Lung (tissue), 12 donors: Measurements from ENCODE around the gene SAFB2. TPM values are rescaled to one million over a fixed set of nuclear protein-coding genes. Genes with fewer than 3 reads are reported as not detected.

Experiments
- ATAC-seq: fragments of 200-7000 bp; cut with Tn5 transposase; one replicate; pipeline ENCODE4 v1.9.1; 2020; ENCODE audit warnings: moderate number of reproducible peaks; ENCODE audit not compliant: insufficient read depth, low FRiP score
- DNase-seq, 3 donors: peaks; one replicate each; pipeline ENCODE4 v3.0.0-alpha.2; 2013 to 2017
- H3K27ac ChIP-seq, 2 donors: one replicate each; pipeline ENCODE4 v1.5.1; 2013; ENCODE audit warnings: mild to moderate bottlenecking in 2 of 2, moderate library complexity in 2 of 2, control low read depth in 1 of 2, inconsistent platforms in 1 of 2, low read depth in 1 of 2, low read length in 1 of 2
- H3K27me3 ChIP-seq, 3 donors: one replicate each; pipeline ENCODE4 v1.5.1; 2013; ENCODE audit warnings: low read length in 2 of 3; ENCODE audit not compliant: control insufficient read depth in 3 of 3, insufficient read depth in 3 of 3
- H3K36me3 ChIP-seq, 4 donors: one replicate each; pipeline ENCODE4 v1.5.1; 2013; ENCODE audit warnings: low read length in 4 of 4, mild to moderate bottlenecking in 1 of 4, moderate library complexity in 1 of 4; ENCODE audit not compliant: control insufficient read depth in 4 of 4, insufficient read depth in 4 of 4
- H3K4me1 ChIP-seq, 5 donors: one replicate each; pipeline ENCODE4 v1.5.1; 2013; ENCODE audit warnings: low read length in 5 of 5, mild to moderate bottlenecking in 2 of 5, moderate library complexity in 1 of 5; ENCODE audit not compliant: control insufficient read depth in 5 of 5, insufficient read depth in 5 of 5
- H3K4me3 ChIP-seq: one replicate; pipeline ENCODE4 v1.5.1; 2013; ENCODE audit warnings: mild to moderate bottlenecking, control low read depth, moderate library complexity
- H3K9ac ChIP-seq, 2 donors: one replicate each; pipeline ENCODE4 v1.5.1; 2013; ENCODE audit warnings: low read length in 2 of 2, control low read depth in 1 of 2; ENCODE audit not compliant: insufficient read depth in 1 of 2
- H3K9me3 ChIP-seq, 4 donors: one replicate each; pipeline ENCODE4 v1.5.1; 2013; ENCODE audit warnings: low read length in 3 of 4, mild to moderate bottlenecking in 1 of 4, moderate library complexity in 1 of 4; ENCODE audit not compliant: control insufficient read depth in 4 of 4, insufficient read depth in 3 of 4
- WGBS, 2 donors: extraction: QIAGEN DNeasy Blood & Tissue Kit; methylation state at CpG; one replicate each; pipeline ENCODE4 v1.1.7; 2013; 5-methylcytosine and 5-hydroxymethylcytosine counted together
- polyA plus RNA-seq, 2 donors: library from polyadenylated mRNA; stranded (reverse); fragments of 200-250 nt; gene quantifications; one replicate each; pipeline ENCODE4 v1.2.1, GENCODE V29; 2013
- total RNA-seq, 2 donors: library from RNA; depleted of rRNA in 1 of 2; stranded (reverse); fragments of >200 nt in 1 of 2; gene quantifications; one replicate each; pipeline ENCODE4 v1.2.1, GENCODE V29; 2014 to 2021
- TF ChIP-seq, protein P1 (sequence below): IDR thresholded peaks from 2 replicates; pipeline ENCODE4 v1.5.1; 2012; ENCODE audit warnings: mild to moderate bottlenecking; ENCODE audit errors: control extremely low read depth, extremely low read depth
- donor health status: control.
- donor health status: control.
- donor health status: Bipolar disorder and iron deficiency.
- donor health status: healthy.
- donor health status: DM: yes; HTN: yes; CAD: no.

The SAFB2 gene
- total and polyA plus RNA-seq, 4 donors, result 39.7 to 88.6 (median 68.5) TPM

GRCh38 chr19:5563008-5563431 lies 59.6 kb downstream of the SAFB2 start:
- no peak for DNase-seq
- Histone ChIP-seq H3K27ac (no peak overlapping the region), H3K4me3 (no peak overlapping the region), H3K4me1 (no peaks in the 10 kb centered on the region), H3K9me3 (peaks cover 0 to 24% (median 4%) of the 10 kb centered on the region in 4 donors), H3K9ac (no peak overlapping the region), H3K36me3 (no peaks in the 10 kb centered on the region), H3K27me3 (peaks cover 4 to 29% (median 15%) of the 10 kb centered on the region in 3 donors)
- TF ChIP-seq, protein P1, sequence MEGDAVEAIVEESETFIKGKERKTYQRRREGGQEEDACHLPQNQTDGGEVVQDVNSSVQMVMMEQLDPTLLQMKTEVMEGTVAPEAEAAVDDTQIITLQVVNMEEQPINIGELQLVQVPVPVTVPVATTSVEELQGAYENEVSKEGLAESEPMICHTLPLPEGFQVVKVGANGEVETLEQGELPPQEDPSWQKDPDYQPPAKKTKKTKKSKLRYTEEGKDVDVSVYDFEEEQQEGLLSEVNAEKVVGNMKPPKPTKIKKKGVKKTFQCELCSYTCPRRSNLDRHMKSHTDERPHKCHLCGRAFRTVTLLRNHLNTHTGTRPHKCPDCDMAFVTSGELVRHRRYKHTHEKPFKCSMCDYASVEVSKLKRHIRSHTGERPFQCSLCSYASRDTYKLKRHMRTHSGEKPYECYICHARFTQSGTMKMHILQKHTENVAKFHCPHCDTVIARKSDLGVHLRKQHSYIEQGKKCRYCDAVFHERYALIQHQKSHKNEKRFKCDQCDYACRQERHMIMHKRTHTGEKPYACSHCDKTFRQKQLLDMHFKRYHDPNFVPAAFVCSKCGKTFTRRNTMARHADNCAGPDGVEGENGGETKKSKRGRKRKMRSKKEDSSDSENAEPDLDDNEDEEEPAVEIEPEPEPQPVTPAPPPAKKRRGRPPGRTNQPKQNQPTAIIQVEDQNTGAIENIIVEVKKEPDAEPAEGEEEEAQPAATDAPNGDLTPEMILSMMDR, result no peak
- no peak for ATAC-seq
- WGBS, 2 donors, result 43 to 48% methylated on average over 7 to 8 of the region's 8 CpGs

DNA sequence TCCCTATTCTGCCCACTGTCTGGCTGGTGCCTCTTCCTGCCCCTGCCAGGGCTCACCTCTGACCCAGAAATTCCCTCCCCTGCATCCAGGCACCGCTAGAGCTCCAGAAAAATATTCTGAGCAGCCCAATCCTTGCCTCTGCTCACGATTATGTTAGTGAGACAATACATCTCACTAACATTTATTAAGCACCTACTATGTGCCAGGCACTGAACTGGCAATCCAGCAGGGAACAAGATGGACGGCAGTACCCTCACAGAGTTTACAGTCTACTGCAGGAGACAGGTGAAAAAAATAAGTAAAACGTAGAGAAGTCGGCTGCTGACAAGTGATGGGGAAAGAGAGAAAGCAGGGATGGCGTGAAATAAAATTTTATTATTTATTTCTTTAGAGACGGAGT lies 60.3 kb downstream of the SAFB2 start:
- 81 to 87% methylated on average over 7 of the region's 7 CpGs for WGBS, 2 donors
- ATAC-seq, result no peak

DNA sequence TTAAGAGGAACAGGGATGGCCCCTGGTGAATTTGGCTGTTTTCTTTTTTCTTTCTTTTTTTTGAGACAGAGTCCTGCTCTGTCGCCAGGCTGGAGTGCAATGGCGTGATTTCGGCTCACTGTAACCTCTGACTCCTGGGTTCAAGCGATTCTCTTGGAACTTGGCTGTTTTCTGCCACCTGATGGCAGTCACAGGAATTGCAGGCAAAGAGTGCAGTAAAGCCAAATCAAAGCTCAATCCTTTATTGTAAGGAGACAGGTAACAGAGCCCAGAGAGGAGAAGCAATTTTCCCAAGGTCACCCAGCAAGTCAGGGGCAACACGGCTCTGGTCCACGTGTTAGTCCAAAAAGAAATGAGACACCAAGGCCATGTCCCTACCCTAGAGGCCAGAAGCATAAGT lies 61.0 kb downstream of the SAFB2 start:
- Histone ChIP-seq H3K9me3 (peaks cover 0 to 26% (median 4%) of the 10 kb centered on the region in 4 donors), H3K4me1 (no peaks in the 10 kb centered on the region), H3K27me3 (peaks cover 0 to 20% (median 7%) of the 10 kb centered on the region in 3 donors), H3K4me3 (no peak overlapping the region), H3K36me3 (no peaks in the 10 kb centered on the region), H3K9ac (no peak overlapping the region), H3K27ac (no peak overlapping the region)
- 67 to 73% methylated on average over 6 of the region's 6 CpGs for WGBS, 2 donors
- DNase-seq (no peak), ATAC-seq (no peak)
- TF ChIP-seq, protein P1, result no peak

More for the DNA sequence above, 60.3 kb downstream of the SAFB2 start:
- no peak overlapping the region for H3K9ac ChIP-seq
- TF ChIP-seq, protein P1, result no peak
- no peak overlapping the region for H3K4me3 ChIP-seq
- no peak for DNase-seq
- no peak overlapping the region for H3K27ac ChIP-seq
- no peaks in the 10 kb centered on the region for H3K36me3 ChIP-seq
- no peaks in the 10 kb centered on the region for H3K4me1 ChIP-seq
- peaks cover 1 to 28% (median 14%) of the 10 kb centered on the region in 3 donors for H3K27me3 ChIP-seq
- H3K9me3 ChIP-seq, result peaks cover 0 to 26% (median 4%) of the 10 kb centered on the region in 4 donors

DNA sequence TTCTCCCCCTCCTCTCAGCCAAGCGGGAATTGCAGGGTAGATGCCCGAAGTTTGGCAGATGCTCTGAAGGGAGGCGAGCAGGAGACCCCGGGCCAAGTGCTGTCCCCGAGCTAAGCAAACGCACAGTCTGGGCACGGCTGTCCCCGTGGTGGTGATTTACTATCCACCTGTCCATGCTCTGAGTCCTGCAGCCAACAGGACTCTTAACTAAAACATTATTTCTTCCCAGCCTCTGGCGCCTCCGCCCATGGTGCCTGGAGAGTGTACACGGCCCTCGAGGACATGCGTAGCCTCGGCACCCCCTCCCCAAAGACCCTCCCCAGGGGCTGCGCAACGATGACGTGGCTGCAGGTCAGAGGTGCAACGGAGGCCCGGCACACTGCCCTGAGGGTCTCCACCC lies 62.4 kb downstream of the SAFB2 start:
- Histone ChIP-seq H3K36me3 (no peaks in the 10 kb centered on the region), H3K4me3 (no peak overlapping the region), H3K9me3 (peaks cover 0 to 22% (median 4%) of the 10 kb centered on the region in 4 donors), H3K4me1 (no peaks in the 10 kb centered on the region), H3K9ac (no peak overlapping the region), H3K27ac (no peak overlapping the region), H3K27me3 (peaks cover 0 to 13% (median 0%) of the 10 kb centered on the region in 3 donors)
- TF ChIP-seq, protein P1, result no peak
- DNase-seq, result no peak
- ATAC-seq, result no peak
- WGBS, 2 donors, result 52 to 69% methylated on average over 19 of the region's 19 CpGs
